ENCODE data around the gene SSBP1. TPM values are rescaled to one million over a fixed set of nuclear protein-coding genes. Genes with fewer than 3 reads are reported as not detected.

The SSBP1 gene
- total and polyA plus RNA-seq, 2 of the 8 experiments (the other 6 are each of a cell fraction or from before 2014, with no cell fraction given), result 136 to 254 TPM

DNA sequence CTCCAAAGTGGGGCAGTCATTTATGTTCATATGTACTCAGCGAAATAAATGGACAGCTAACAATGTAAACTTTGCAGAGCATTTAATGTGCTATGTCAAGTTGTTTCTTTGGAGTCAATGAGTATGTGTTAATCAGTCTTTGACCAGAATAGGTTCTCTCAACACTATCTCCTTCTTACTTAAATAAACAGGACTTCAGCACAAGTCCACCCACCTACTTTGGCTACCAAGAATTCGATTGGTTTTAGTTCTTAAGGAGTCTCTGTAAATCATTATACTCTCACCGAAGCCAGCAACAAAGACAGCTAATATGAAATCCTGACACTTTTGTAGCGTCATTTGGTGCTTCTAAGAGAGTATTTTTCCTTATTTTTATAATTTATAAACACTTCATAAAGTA, 23.1 kb upstream of the SSBP1 start:
- no peak overlapping the region for H3K27ac ChIP-seq (ENCODE audit: low read depth, low read length)
- H2AFZ ChIP-seq (ENCODE audit: low read length), result no peak overlapping the region
- CTCF ChIA-PET (ENCODE audit: partially characterized antibody), result interaction anchor here (1.0 kb wide), 1 partner anchor 23 kb away, joined by 5 read pairs; the partner anchor contains the start of gene SSBP1
- no peaks in the 10 kb centered on the region for H4K20me1 ChIP-seq (replicated peaks in 1 of 2; ENCODE audit: control insufficient read depth in 1 of 2, insufficient read depth in 2 of 2, low read length in 2 of 2)
- no peak overlapping the region for H2BK12ac ChIP-seq (ENCODE audit: low read depth, low read length)
- H3K4me3 ChIP-seq (ENCODE audit: extremely low read depth in 1 of 4, insufficient read depth in 2 of 4, low read depth in 3 of 4, low read length in 4 of 4), result no peak overlapping the region
- no peaks in the 10 kb centered on the region for H3K9me3 ChIP-seq (ENCODE audit: insufficient read depth in 2 of 2, low read depth in 1 of 2, low read length in 1 of 2)
- H3K56ac ChIP-seq (replicated peaks; ENCODE audit: insufficient read length, low read depth, low read length), result no peak overlapping the region
- peaks cover 3% of the 10 kb centered on the region; the same call in 1 of the 2 replicates for H3K23me2 ChIP-seq (ENCODE audit: low read depth, low read length)
- no peak overlapping the region for H2BK120ac ChIP-seq (replicated peaks; ENCODE audit: low read depth, low read length)
- no peaks in the 10 kb centered on the region for H3K79me1 ChIP-seq (ENCODE audit: low read depth, low read length)
- H3K36me3 ChIP-seq (ENCODE audit: control insufficient read depth in 2 of 4, insufficient read depth in 4 of 4, low read length in 3 of 4), result no peaks in the 10 kb centered on the region
- POLR2A ChIA-PET (ENCODE audit: partially characterized antibody), result interaction anchor here (0.9 to 4.3 kb wide), 3 partner anchors 12 to 23 kb away, joined by 3 to 21 read pairs (median 4); partner anchors contain the start of gene SSBP1
- no peak overlapping the region for H3K23ac ChIP-seq (ENCODE audit: insufficient read length)
- H3K4ac ChIP-seq (replicated peaks; ENCODE audit: insufficient read length, low read depth, low read length), result no peak overlapping the region
- H3K9ac ChIP-seq (replicated peaks in 1 of 4; ENCODE audit: extremely low read depth in 1 of 4, low read depth in 3 of 4, low read length in 3 of 4), result no peak overlapping the region
- H2BK15ac ChIP-seq (ENCODE audit: low read length), result no peak overlapping the region
- H4K91ac ChIP-seq (replicated peaks; ENCODE audit: insufficient read length, low read length), result no peak overlapping the region
- H3K14ac ChIP-seq (ENCODE audit: insufficient read length), result no peak overlapping the region
- no peak overlapping the region for H3K4me2 ChIP-seq (ENCODE audit: insufficient read depth in 1 of 2, low read depth in 2 of 2, low read length in 2 of 2)
- H4K8ac ChIP-seq (ENCODE audit: extremely low read depth, insufficient read depth, low read length), result no peak overlapping the region
- FAIRE-seq, result no peak
- no peak overlapping the region for H2BK20ac ChIP-seq (ENCODE audit: low read length)
- 63% methylated on average over 4 of the region's 4 CpGs; no CpG with 5 or more reads in 1 of the 2 experiments for WGBS, 2 experiments (ENCODE audit: extremely low coverage in 1 of 2, insufficient coverage in 1 of 2, insufficient read length in 1 of 2, insufficient replicate concordance in 2 of 2, low coverage in 1 of 2, low lambda C conversion rate in 2 of 2, missing lambda C conversion rate in 1 of 2)
- no peaks in the 10 kb centered on the region for H3K79me2 ChIP-seq (ENCODE audit: control insufficient read depth in 1 of 2, insufficient read depth in 2 of 2, low read length in 2 of 2)
- no peak overlapping the region for H4K5ac ChIP-seq (ENCODE audit: insufficient read length, low read depth, low read length)
- peaks cover 0 to 8% (median 0%) of the 10 kb centered on the region in 4 experiments; a peak in 1 of 7 replicates for H3K4me1 ChIP-seq (replicated peaks in 1 of 4; ENCODE audit: control insufficient read depth in 3 of 4, insufficient read depth in 4 of 4, low read length in 3 of 4)
- H3K18ac ChIP-seq (ENCODE audit: extremely low read depth, low read length), result no peak overlapping the region
- no peak overlapping the region for H2BK5ac ChIP-seq (ENCODE audit: low read depth, low read length)
- no peak for DNase-seq (ENCODE audit: low read depth in 1 of 2, low spot score in 2 of 2)
- H2AK5ac ChIP-seq (ENCODE audit: low read depth, low read length), result no peak overlapping the region
- no peaks in the 10 kb centered on the region for H3K27me3 ChIP-seq (replicated peaks in 1 of 4; ENCODE audit: control insufficient read depth in 3 of 4, extremely low read depth in 1 of 4, insufficient read depth in 3 of 4, low read length in 3 of 4)
- TF ChIP-seq BRCA1 (IDR thresholded peaks at IDR 0.05; ENCODE audit: low read depth, low read length), result no peak
- TF ChIP-seq PHF8 (conservative IDR thresholded peaks at IDR 0.05; ENCODE audit: low read depth, low read length), result no peak
- no peak for TF ChIP-seq SAP30 (IDR thresholded peaks at IDR 0.05; ENCODE audit: insufficient read depth, insufficient replicate concordance, low read length)
- TF ChIP-seq FOSL1 (IDR thresholded peaks at IDR 0.05; ENCODE audit: insufficient read depth, low read depth, low read length), result no peak
- TF ChIP-seq ZNF274 (IDR thresholded peaks at IDR 0.05; ENCODE audit: borderline replicate concordance, extremely low read depth, low read length), result no peak
- no peak for TF ChIP-seq TBP (IDR thresholded peaks at IDR 0.05; ENCODE audit: low read depth, low read length)
